Nephron (organoid): ENCODE results near the gene PPP2R5E.

Experiments used
- H3K27ac Mint-ChIP-seq, 3 experiments: 2 replicates each; pipeline ENCODE4 v1.8.0; 2020; ENCODE audit warnings: mixed read lengths in 3 of 3, mild to moderate bottlenecking in 2 of 3, moderate library complexity in 1 of 3
- H3K27me3 Mint-ChIP-seq: 2 replicates; pipeline ENCODE4 v1.8.0; 2021; ENCODE audit warnings: low read depth, mild to moderate bottlenecking, moderate library complexity, mixed read lengths
- H3K36me3 Mint-ChIP-seq: 2 replicates; pipeline ENCODE4 v1.8.0; 2020; ENCODE audit warnings: low read depth, mixed read lengths
- H3K4me1 Mint-ChIP-seq: 2 replicates; pipeline ENCODE4 v1.8.0; 2020; ENCODE audit warnings: mixed read lengths
- H3K4me3 Mint-ChIP-seq, 3 experiments: 2 replicates each; pipeline ENCODE4 v1.8.0; 2020; ENCODE audit warnings: mild to moderate bottlenecking in 3 of 3, mixed read lengths in 3 of 3, moderate library complexity in 2 of 3
- H3K9me3 Mint-ChIP-seq: 2 replicates; pipeline ENCODE4 v1.8.0; 2020; ENCODE audit warnings: mixed read lengths
- TF ChIP-seq, protein P1 (sequence below), 3 experiments: fragments of 200-600 bp; sonication (generic); IDR thresholded peaks; one replicate each; pipeline ENCODE4 v1.5.0; 2021; ENCODE audit warnings: antibody characterized with exemption in 3 of 3; ENCODE audit not compliant: unreplicated experiment in 3 of 3

The PPP2R5E gene

DNA sequence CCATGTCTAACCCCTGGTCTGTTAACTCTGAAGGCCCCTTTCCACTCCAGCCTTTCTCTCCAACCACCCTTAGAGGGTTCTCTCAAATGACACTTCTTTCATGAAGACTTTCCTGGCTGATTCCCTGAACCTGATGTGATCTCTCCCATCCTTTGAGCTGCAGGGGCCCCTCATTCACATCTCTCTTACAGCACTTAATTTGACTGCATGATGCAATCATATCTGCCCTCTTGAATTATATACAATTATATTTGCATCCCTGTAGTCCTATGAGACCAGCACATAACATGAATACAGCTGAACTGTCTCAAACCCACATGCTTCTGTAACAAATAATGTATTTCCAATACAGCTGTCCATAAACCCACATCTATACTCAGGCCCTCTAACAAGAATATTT, 56.4 kb downstream of the PPP2R5E start:
- no peaks in the 10 kb centered on the region for H3K27me3 Mint-ChIP-seq
- peaks cover 23% of the 10 kb centered on the region for H3K4me1 Mint-ChIP-seq
- TF ChIP-seq, protein P1, sequence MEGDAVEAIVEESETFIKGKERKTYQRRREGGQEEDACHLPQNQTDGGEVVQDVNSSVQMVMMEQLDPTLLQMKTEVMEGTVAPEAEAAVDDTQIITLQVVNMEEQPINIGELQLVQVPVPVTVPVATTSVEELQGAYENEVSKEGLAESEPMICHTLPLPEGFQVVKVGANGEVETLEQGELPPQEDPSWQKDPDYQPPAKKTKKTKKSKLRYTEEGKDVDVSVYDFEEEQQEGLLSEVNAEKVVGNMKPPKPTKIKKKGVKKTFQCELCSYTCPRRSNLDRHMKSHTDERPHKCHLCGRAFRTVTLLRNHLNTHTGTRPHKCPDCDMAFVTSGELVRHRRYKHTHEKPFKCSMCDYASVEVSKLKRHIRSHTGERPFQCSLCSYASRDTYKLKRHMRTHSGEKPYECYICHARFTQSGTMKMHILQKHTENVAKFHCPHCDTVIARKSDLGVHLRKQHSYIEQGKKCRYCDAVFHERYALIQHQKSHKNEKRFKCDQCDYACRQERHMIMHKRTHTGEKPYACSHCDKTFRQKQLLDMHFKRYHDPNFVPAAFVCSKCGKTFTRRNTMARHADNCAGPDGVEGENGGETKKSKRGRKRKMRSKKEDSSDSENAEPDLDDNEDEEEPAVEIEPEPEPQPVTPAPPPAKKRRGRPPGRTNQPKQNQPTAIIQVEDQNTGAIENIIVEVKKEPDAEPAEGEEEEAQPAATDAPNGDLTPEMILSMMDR (IDR thresholded peaks at IDR 0.05; ENCODE audit: unreplicated experiment in 3 of 3), result no peak
- H3K9me3 Mint-ChIP-seq, result no peaks in the 10 kb centered on the region
- peak overlapping the region in 1 of 3 experiments; percentile 24 for H3K27ac Mint-ChIP-seq
- H3K4me3 Mint-ChIP-seq, result no peak overlapping the region
- peaks cover 6% of the 10 kb centered on the region for H3K36me3 Mint-ChIP-seq

DNA sequence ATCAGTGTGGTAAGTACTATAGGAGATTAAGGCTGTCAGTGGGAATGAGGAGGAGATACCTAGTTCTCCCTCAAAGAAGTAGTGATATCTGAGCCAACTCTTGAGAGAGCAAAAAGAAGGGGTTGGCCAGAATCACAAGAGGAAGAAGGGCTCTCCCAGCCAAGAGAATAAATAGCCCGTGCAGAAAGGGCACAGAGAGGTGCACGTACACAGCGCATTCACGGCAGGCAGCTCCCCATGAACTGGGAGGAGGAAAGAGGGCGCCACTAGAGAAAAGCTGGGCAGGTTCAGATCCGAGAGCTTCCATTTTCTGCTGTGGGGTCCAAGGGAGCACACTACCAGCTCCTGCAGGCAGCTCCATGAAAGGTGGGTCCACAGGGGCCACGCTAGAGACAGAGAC, 59.9 kb downstream of the PPP2R5E start:
- H3K27me3 Mint-ChIP-seq, result no peaks in the 10 kb centered on the region
- peak overlapping the region in 2 of 3 experiments; percentile 65 to 91 for H3K27ac Mint-ChIP-seq
- no peak overlapping the region for H3K4me3 Mint-ChIP-seq
- peaks cover 14% of the 10 kb centered on the region for H3K4me1 Mint-ChIP-seq
- TF ChIP-seq, protein P1 (IDR thresholded peaks at IDR 0.05; ENCODE audit: unreplicated experiment in 3 of 3), result no peak
- no peaks in the 10 kb centered on the region for H3K9me3 Mint-ChIP-seq
- peaks cover 6% of the 10 kb centered on the region for H3K36me3 Mint-ChIP-seq

DNA sequence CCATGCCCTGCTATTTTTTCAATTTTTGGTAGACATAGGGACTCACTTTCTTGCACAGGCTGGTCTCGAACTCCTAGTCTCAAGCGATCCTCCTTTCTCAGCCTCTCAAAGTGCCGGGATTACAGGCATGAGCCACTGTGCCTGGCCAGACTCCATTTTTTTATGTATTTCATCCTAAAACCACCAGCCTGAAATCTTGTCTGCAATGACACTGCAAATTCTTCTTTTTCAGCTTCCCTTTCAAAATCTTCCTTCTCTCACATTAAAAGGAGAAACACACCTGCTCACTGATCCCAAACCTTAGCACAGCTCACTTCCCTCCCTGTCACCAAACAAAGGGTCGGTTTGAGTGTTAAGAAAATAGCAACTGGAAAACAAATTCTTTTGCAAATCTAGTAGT, 62.6 kb downstream of the PPP2R5E start:
- H3K9me3 Mint-ChIP-seq, result no peaks in the 10 kb centered on the region
- no peaks in the 10 kb centered on the region for H3K27me3 Mint-ChIP-seq
- TF ChIP-seq, protein P1 (IDR thresholded peaks at IDR 0.05; ENCODE audit: unreplicated experiment in 3 of 3), result no peak
- no peak overlapping the region for H3K4me3 Mint-ChIP-seq
- H3K27ac Mint-ChIP-seq, result no peak overlapping the region
- peaks cover 14% of the 10 kb centered on the region for H3K4me1 Mint-ChIP-seq
- peaks cover 6% of the 10 kb centered on the region for H3K36me3 Mint-ChIP-seq

DNA sequence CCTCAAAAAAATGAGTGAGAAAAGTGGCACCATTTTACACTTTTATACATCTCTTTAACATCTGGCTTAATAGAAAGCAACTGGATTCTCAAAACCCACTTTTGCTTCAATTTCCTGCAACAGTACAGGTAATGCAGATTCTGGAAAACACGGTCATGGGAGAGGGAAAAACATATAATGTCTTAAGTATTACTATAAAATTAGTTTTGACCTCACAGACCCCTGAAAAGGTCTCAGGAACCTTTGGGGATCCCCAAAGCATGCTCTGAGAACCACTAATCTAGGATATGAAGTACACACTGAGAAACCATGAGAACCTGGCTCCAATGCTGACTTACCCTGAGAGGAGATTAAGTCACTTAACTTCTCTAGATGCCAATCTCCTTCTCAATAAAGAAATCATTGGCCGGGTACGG, 64.7 kb downstream of the PPP2R5E start:
- Mint-ChIP-seq H3K36me3 (peaks cover 5% of the 10 kb centered on the region), H3K9me3 (no peaks in the 10 kb centered on the region), H3K27ac (no peak overlapping the region), H3K4me1 (peaks cover 5% of the 10 kb centered on the region), H3K4me3 (no peak overlapping the region), H3K27me3 (no peaks in the 10 kb centered on the region)
- TF ChIP-seq, protein P1 (IDR thresholded peaks at IDR 0.05; ENCODE audit: unreplicated experiment in 3 of 3), result no peak

DNA sequence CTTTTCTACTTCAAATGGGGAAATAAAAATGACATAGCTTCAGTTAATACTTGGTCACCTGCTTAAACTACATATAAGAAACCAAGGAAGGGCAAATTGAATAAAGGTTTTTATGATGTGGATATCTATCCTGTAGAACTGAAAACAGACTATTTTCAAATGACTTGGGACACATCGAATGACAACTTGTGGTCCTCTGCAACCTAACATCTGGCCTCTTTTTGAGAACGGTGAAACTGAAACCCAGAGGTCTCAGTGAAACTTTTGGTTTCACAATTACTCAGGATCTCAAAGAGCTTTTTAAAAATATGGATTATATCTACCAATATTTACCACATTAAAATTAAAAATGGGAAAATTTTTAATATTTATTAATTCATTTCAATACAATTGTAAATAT, 65.2 kb downstream of the PPP2R5E start:
- H3K9me3 Mint-ChIP-seq, result no peaks in the 10 kb centered on the region
- peaks cover under 1% of the 10 kb centered on the region for H3K36me3 Mint-ChIP-seq
- no peaks in the 10 kb centered on the region for H3K27me3 Mint-ChIP-seq
- peaks cover under 1% of the 10 kb centered on the region for H3K4me1 Mint-ChIP-seq
- TF ChIP-seq, protein P1 (IDR thresholded peaks at IDR 0.05; ENCODE audit: unreplicated experiment in 3 of 3), result no peak
- no peak overlapping the region for H3K27ac Mint-ChIP-seq
- H3K4me3 Mint-ChIP-seq, result no peak overlapping the region

DNA sequence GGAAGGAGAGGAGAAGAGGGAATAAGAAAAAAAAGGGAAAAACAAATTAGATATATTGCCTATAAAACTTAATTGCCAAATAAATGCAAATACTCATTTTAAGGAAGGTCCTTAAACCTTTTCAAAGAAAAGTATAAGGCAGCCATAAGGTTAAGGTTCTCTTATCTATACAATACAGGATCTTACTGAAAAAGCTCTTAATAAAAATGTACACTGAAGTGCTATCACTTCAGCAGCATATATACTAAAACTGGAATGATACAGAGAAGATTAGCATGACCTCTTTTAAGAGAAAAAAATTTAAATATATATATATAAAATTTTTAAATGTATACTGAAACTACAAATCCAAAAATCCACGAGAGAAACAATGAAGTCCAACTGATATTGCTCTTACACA, 65.6 kb downstream of the PPP2R5E start:
- TF ChIP-seq, protein P1 (IDR thresholded peaks at IDR 0.05; ENCODE audit: unreplicated experiment in 3 of 3), result no peak
- Mint-ChIP-seq H3K4me1 (no peaks in the 10 kb centered on the region), H3K27ac (no peak overlapping the region), H3K27me3 (no peaks in the 10 kb centered on the region), H3K36me3 (no peaks in the 10 kb centered on the region), H3K9me3 (no peaks in the 10 kb centered on the region), H3K4me3 (no peak overlapping the region)
